GM12874 (cell line): ENCODE data around the gene ZFYVE28.

ENCODE experiments used
- CTCF ChIP-seq: IDR thresholded peaks from 2 replicates; pipeline ENCODE4 v1.5.1; 2011; ENCODE audit warnings: low read depth, mild to moderate bottlenecking, control low read depth, low read length, moderate library complexity; ENCODE audit not compliant: insufficient read depth

Gene ZFYVE28

DNA sequence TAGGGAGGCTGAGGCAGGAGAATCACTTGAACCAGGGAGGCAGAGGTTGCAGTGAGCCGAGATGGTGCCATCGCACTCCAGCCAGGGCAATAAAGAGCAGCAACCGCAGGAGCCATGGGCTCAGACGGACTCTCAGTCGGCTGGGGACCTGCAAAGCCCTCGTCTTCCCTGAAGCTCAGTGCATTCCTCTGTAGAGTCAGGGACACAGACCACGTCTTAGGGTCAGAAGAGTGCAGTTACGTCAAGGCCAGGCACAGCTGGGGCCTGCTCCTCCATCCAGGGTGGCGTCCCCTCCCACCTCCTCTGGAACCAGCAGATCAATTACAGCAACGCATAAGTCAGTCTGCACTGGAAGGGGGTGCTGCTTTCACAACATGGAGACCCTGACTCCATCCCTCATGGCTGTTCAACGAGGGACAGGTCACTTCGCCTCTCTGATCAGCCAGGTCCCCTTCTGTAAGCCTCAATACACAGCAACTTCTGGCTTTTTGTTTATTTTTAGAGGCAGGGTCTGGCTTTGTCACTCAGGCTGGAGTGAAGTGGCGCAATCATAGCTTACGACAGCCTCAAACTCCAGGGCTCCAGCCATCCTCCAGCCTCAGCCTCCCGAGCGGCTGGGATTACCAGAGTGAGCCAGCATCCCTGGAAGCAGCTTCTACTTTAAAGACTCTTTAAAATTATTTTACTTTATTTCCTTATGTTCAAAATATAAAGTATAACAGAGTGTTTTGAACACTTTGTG lies 76.4 kb downstream of the ZFYVE28 start:
- TF ChIP-seq CTCF, result no peak

GRCh38 chr4:2341261-2341841 lies 77.1 kb downstream of the ZFYVE28 start:
- TF ChIP-seq CTCF, result no peak

- TF ChIP-seq CTCF, result no peak
Observed at GRCh38 chr4:2340272-2341061, 78.0 kb downstream of the ZFYVE28 start.

DNA sequence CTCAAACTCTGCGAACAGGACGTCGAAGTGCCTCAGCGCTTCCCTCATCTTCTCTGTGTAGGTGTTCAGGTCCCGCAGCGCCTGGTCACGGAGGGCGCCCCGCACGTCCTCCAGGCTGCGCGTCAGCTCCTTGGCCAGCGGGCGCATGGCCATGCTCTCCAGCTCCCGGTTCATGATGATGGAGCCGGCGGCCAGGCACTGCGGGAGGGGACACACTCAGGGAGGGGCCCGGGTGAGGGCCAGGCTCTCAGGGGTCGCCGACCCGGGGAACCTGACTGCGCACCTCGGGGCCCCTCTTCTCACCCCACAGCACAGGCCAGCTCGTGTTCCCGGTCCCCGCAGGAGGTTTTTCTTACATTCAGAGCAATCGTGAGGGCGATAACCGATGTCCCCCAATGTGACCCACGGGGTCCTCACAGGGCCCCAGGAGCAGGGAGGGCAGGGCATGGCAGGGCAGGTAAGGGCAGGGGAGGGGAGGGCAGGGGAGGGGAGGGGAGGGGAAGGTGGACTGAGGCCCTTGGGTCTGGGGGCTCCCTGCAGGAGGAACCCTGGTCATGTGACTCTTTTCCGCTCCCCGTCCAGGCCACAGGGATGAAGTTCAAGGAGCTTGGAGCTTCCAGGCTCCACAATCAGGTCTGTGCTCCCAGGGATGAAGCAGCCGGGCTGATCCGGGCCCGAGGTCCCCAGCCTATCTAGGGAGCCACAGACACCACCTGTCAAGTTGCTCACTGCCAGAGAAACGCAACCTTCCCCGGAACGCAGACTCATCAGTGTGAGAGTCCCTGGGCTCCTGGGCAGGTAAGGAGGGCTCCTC lies 78.8 kb downstream of the ZFYVE28 start:
- no peak for TF ChIP-seq CTCF

GRCh38 chr4:2338754-2339457 lies 79.5 kb downstream of the ZFYVE28 start:
- no peak for TF ChIP-seq CTCF

DNA sequence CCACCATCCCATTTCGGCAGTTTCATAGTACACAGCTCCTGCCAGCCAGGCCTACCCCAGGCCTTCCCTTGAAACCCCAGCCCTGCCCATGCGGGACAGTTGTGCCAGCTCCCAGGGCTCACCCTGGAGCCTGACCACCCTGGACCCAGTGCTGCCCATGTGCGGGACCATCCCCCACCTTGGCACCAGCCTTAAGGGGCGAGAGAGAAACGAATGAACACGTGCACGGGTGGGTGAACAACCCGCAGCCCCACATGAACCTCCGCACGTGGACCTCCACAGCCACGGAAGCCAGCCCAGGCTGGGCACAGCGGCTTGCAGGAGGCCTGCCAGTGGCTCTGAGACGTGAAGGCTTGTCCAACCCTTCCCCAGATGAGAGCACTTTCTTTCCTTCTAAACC lies 80.5 kb downstream of the ZFYVE28 start:
- no peak for TF ChIP-seq CTCF
